ENCODE measurements around the gene ALKBH1. TPM values are rescaled to one million over a fixed set of nuclear protein-coding genes. Genes with fewer than 3 reads are reported as not detected.

The ALKBH1 gene
- total RNA-seq: 13.1 and 14.8 TPM in 2 replicates
- polyA plus RNA-seq: 10.1 and 10.2 TPM in 2 replicates
- polyA plus RNA-seq (2011; cell fraction: cytosol; rRNA removed): 10.0 and 10.3 TPM in 2 replicates
- 8.9 and 10.6 TPM in 2 replicates for polyA plus RNA-seq (2011; cell fraction: nucleus; rRNA removed)
- 8.8 and 9.0 TPM in 2 replicates for polyA plus RNA-seq (2012)
- 9.9 and 12.3 TPM in 2 replicates for polyA minus RNA-seq
- 12.0 TPM for polyA minus RNA-seq (2011; cell fraction: cytosol; rRNA and poly(A)+ RNA removed)
- 6.0 and 8.5 TPM in 2 replicates for polyA minus RNA-seq (2011; cell fraction: nucleus; rRNA and poly(A)+ RNA removed)
- Bru-seq, nascent RNA: percentile 76 among the genes with signal in this experiment
- percentile 65 among the genes with signal in this experiment for BruChase-seq, experiment 1, labeled RNA remaining after a 6-hour chase
- percentile 69 among the genes with signal in this experiment for BruChase-seq, experiment 2, labeled RNA remaining after a 2-hour chase
- long read RNA-seq, transcript ALKBH1-201 (6 exons, 2,594 nt): major isoform, 13 of 21 reads
- long read RNA-seq, partial matches to known transcripts: 1 of 21 reads
- long read RNA-seq, other reads (novel, unspliced or antisense): 6 of 21 reads

- H3K36me3 ChIP-seq (ENCODE audit: control insufficient read depth in 2 of 2, extremely low read depth in 1 of 2, insufficient read depth in 2 of 2, low read length in 2 of 2): peaks cover 14 to 16% of the 10 kb centered on the region in 2 experiments
- dilution Hi-C loops (cut with MboI; ENCODE audit: extremely low pct_ligation_motif_present, low sequenced_read_pairs) (no loop called here), intact Hi-C loops (cut with micrococcal nuclease) (loop anchor here (1.0 to 10.0 kb wide), 5 partner anchors 53 to 388 kb away; partner anchors contain the start of genes AHSA1, POMT2 and SNW1)
- FAIRE-seq: peak; percentile 89
- peak within 1 kb of the TSS; percentile 87 for H3K9ac ChIP-seq (replicated peaks; ENCODE audit: extremely low read depth, insufficient read depth, low read length)
- no peaks in the 10 kb centered on the region for H3K9me1 ChIP-seq (replicated peaks; ENCODE audit: control insufficient read depth, extremely low read depth, insufficient read depth, low read length)
- H3K4me2 ChIP-seq (ENCODE audit: insufficient read depth, low read length): peak within 1 kb of the TSS; percentile 81
- peaks cover 21% of the 10 kb centered on the region for H3K4me1 ChIP-seq (ENCODE audit: control insufficient read depth, extremely low read depth, insufficient read depth, low read length)
- CTCF ChIA-PET: interaction anchor here (1.2 to 1.9 kb wide), 3 partner anchors 52 to 249 kb away, joined by 3 to 13 read pairs (median 4); no protein-coding TSS in a partner anchor
- no peaks in the 10 kb centered on the region for H3K9me3 ChIP-seq (replicated peaks; ENCODE audit: control insufficient read depth, insufficient read depth, low read length)
- peak; percentile 85 for DNase-seq (ENCODE audit: low read depth, low spot score)
- TF ChIP-seq POLR2AphosphoS5 (IDR thresholded peaks at IDR 0.05; ENCODE audit: insufficient read depth, low read depth, low read length) (peak; percentile 94), MYC (IDR thresholded peaks at IDR 0.05; ENCODE audit: low read depth, low read length) (no peak), JUN (IDR thresholded peaks at IDR 0.05; ENCODE audit: borderline replicate concordance, insufficient read depth, insufficient read length, low read depth) (no peak), FOS (IDR thresholded peaks at IDR 0.05; ENCODE audit: borderline replicate concordance, insufficient read depth, low read length) (no peak), POLR2A (IDR thresholded peaks at IDR 0.05; ENCODE audit: low read depth, low read length) (peak; percentile 94), MAX (IDR thresholded peaks at IDR 0.05; ENCODE audit: insufficient read depth, insufficient read length) (no peak), GATA2 (IDR thresholded peaks at IDR 0.05; ENCODE audit: insufficient read depth, insufficient read length, low read depth, low read length) (no peak), CTCF (IDR thresholded peaks at IDR 0.05; ENCODE audit: extremely low read depth in 1 of 2, insufficient read depth in 1 of 2, low read depth in 1 of 2, low read length in 2 of 2) (no peak)
- POLR2A ChIA-PET: no interaction called here
- BruUV-seq (replicated peaks): TSS peak; percentile 60
- peak within 1 kb of the TSS; percentile 44 to 98 (median 98) for H3K4me3 ChIP-seq (replicated peaks in 1 of 3; ENCODE audit: insufficient read depth in 1 of 3, low read depth in 1 of 3, low read length in 3 of 3)
- no peaks in the 10 kb centered on the region for H3K27me3 ChIP-seq (ENCODE audit: control insufficient read depth in 2 of 2, insufficient read depth in 2 of 2, low read length in 2 of 2)
- peak within 1 kb of the TSS; percentile 19 for H3K27ac ChIP-seq (ENCODE audit: insufficient read depth, low read depth, low read length)
- H2AFZ ChIP-seq (ENCODE audit: low read depth, low read length): peak within 1 kb of the TSS; percentile 57
- H3K79me2 ChIP-seq (ENCODE audit: control insufficient read depth, insufficient read depth, low read length): peaks cover 60% of the 10 kb centered on the region
- no peaks in the 10 kb centered on the region for H4K20me1 ChIP-seq (replicated peaks; ENCODE audit: control insufficient read depth, extremely low read depth, insufficient read depth, low read length)
Measured at GRCh38 chr14:77707724-77708408, at the start of gene ALKBH1, which contains the start of gene SLIRP. Gene ALKBH1, minus strand, starts transcription at chr14:77708023. Its CDS starts 19 bp downstream, at chr14:77708004. Gene SLIRP, plus strand, starts transcription at chr14:77708103. Its CDS starts 9 bp downstream, at chr14:77708112.

All from endothelial cell of umbilical vein (primary cell).